ENCODE data around the gene ETNPPL. TPM values are rescaled to one million over a fixed set of nuclear protein-coding genes. Genes with fewer than 3 reads are reported as not detected.

Gene ETNPPL
- total RNA-seq, 4 donors from 2014 or later, result 0.96 TPM; not detected in 3

DNA sequence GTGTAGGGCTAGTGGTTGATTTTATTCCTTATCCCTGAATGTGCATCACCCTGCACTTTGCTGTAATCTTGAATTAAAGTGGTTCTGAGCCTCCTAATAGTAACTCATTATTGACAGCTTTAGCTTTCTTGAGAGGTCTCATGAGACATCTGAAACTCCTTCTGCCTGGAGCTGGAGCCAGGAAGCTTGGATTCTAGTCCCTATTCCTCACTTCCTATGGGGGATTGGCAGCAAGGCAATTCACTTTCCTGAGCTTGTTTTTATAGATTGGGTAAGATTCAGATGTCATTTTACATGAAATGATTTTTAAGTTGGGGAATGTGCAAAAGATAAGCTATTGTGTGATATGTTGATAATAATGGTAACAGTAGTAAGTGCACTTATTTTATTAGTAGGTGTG, 17.1 kb upstream of the ETNPPL start:
- no peak for TF ChIP-seq CTCF (IDR thresholded peaks at IDR 0.05)
- no peak for ATAC-seq (ENCODE audit: low FRiP score)
- DNase-seq (ENCODE audit: low spot score), result no peak

DNA sequence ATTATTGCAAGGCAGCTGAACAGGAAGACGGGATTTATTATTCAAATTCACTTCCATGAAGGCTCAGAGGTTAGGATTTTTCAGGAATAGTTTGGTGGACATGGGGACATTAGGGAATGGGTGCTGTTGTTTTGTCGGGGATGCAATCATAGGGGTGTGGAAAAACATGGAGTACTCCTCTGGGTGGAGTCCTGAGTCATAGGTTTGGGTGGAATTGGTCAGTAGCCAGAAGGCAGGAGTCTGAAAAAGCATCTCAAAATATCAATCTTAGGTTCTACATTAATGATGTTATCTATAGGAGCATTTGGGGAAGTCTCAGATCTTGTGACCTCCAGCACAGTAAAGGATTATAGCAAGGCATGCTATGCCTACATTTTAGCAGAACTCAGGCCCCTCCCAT, 14.5 kb upstream of the ETNPPL start:
- TF ChIP-seq CTCF (IDR thresholded peaks at IDR 0.05), result no peak
- no peak for ATAC-seq (ENCODE audit: low FRiP score)

GRCh38 chr4:108775921-108776320, 13.1 kb upstream of the ETNPPL start:
- ATAC-seq (ENCODE audit: low FRiP score) (no peak), DNase-seq (ENCODE audit: low spot score) (no peak)
- no peak for TF ChIP-seq CTCF (IDR thresholded peaks at IDR 0.05)

More for the DNA sequence above, 14.5 kb upstream of the ETNPPL start:
- no peak for DNase-seq (ENCODE audit: low spot score)

GRCh38 chr4:108774809-108775530, 12.1 kb upstream of the ETNPPL start:
- ATAC-seq (ENCODE audit: low FRiP score) (no peak), DNase-seq (ENCODE audit: low spot score) (no peak)
- no peak for TF ChIP-seq CTCF (IDR thresholded peaks at IDR 0.05)

DNA sequence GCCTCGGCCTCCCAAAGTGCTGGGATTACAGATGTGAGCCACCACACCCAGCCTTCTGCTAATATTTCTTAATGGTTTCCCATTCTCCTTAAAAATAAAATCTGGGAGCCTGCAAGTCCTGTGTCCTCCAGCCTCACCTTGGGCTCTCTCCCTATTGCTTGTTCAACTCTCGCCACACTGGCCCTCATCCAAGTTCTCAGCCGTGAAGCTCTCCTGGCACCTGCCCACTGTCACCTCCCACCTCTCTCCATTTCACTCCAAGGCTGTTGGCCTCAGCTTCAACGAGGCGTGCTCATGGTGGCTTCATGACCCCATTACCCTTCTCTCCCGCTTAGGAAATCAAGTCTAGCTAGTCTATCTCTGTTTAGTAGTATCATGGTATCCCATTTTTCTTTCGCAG, 9.5 kb upstream of the ETNPPL start:
- DNase-seq (ENCODE audit: low spot score) (no peak), ATAC-seq (ENCODE audit: low FRiP score) (no peak)
- TF ChIP-seq CTCF (IDR thresholded peaks at IDR 0.05), result no peak

GRCh38 chr4:108766058-108766457, 3.2 kb upstream of the ETNPPL start:
- TF ChIP-seq CTCF (IDR thresholded peaks at IDR 0.05), result no peak
- DNase-seq (ENCODE audit: low spot score) (no peak), ATAC-seq (ENCODE audit: low FRiP score) (no peak)

DNA sequence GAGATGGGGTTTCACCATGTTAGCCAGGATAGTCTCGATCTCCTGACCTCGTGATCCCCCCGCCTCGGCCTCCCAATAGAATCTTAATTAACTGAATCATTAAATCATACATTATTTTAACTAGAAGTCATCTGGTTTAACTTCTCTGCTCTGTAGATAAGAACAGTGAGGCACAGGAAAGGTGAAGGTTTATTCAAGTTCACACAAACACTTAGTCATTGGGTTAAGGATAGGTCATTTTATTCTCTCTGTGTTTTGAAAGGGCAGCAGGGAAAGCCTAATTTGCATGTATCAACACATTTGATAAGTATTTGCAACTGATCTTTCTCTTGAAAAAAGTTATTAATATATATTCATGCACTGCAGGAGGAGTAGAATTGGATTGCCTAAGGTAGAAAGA, 1.1 kb upstream of the ETNPPL start:
- no peak for DNase-seq (ENCODE audit: low spot score)
- no peak for ATAC-seq (ENCODE audit: low FRiP score)
- no peak for TF ChIP-seq CTCF (IDR thresholded peaks at IDR 0.05)
